ENCODE measurements around the gene IL3RA.
"Not testable (repeated sequence)": the region's sequence is repeated elsewhere in the genome, so short reads cannot be mapped to it uniquely, and the experiment has no call there.

Gene IL3RA

DNA sequence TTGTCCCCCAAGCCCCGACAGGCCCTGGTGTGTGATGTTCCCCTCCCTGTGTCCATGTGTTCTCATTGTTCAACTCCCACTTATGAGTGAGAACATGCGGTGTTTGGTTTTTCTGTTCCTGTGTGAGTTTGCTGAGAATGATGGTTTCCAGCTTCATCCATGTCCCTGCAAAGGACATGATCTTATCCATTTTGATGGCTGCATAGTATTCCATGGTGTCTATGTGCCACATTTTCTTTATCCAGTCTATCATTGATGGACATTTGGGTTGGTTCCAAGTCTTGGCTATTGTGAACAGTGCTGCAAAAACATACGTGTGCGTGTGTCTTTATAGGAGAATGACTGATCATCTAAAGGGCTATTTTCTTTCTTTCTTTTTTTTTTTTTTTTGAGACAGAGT is 4.2 kb upstream of the IL3RA start:
- DNase-seq: not testable (repeated sequence)

- no peak for DNase-seq
These were observed 1.7 kb upstream of the IL3RA start for GRCh38 chrX:1334854-1335253.

GRCh38 chrX:1336948-1337779 is 579 bp downstream of the IL3RA start:
- DNase-seq: no peak

- no peak for DNase-seq
These were observed 5.1 kb downstream of the IL3RA start for GRCh38 chrX:1341545-1342184.

GRCh38 chrX:1349606-1350005 is 13.0 kb downstream of the IL3RA start:
- DNase-seq: not testable (repeated sequence)

- no peak for DNase-seq
These were observed 15.6 kb downstream of the IL3RA start for GRCh38 chrX:1351981-1352714.

DNA sequence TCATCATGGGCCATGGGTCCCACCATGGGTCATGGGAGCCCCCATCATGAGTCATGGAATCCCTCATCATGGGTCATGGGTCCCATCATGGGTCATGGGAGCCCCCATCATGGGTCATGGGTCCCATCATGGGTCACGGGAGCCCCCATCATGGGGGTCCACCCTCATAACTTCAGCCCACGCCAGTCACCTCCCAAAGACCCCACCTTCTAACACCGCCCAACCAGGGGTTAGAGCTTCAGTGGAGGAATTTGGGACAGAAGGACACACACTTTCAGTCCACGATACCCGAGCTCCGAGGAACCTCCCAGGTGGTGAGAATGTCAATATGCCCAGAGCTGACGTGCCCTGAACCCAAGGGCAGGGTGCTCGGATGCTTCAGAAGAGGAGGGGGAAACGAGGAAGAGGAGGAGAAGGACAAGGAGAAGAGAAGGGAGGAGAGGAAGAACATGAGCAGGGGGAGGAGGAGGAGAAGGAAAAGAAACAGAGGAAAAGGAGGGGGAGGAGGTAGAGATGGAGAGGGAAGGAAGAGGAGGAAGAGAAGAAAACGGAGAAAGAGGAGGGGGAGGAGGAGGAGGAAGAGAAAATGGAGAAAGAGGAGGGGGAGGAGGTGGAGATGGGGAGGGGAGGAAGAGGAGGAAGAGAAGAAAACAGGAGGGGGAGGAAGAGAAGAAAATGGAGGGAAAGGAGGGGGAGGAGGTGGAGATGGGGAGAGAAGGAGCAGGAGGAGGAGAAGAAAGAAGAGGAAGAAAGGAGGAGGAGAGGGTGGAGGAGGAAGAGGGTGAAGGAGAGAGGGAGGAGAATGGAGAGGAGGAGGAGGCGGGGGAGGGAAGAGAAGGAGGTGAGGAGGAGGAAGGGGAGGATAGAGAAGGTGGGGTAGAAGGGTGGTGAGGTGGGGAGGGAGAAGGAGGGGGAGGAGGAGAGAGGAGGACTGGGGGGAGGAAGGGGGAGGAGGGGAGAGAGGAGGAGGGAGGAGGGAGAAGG is 17.7 kb downstream of the IL3RA start:
- DNase-seq: no peak

- no peak for DNase-seq
These were observed 18.8 kb downstream of the IL3RA start for GRCh38 chrX:1355131-1356046.

- DNase-seq: no peak
These were observed 21.4 kb downstream of the IL3RA start for GRCh38 chrX:1357993-1358392.

GRCh38 chrX:1358793-1359476 is 22.4 kb downstream of the IL3RA start:
- DNase-seq: no peak

GRCh38 chrX:1359477-1359873 is 22.9 kb downstream of the IL3RA start:
- no peak for DNase-seq

- no peak for DNase-seq
These were observed 23.6 kb downstream of the IL3RA start for GRCh38 chrX:1360171-1360570.

DNA sequence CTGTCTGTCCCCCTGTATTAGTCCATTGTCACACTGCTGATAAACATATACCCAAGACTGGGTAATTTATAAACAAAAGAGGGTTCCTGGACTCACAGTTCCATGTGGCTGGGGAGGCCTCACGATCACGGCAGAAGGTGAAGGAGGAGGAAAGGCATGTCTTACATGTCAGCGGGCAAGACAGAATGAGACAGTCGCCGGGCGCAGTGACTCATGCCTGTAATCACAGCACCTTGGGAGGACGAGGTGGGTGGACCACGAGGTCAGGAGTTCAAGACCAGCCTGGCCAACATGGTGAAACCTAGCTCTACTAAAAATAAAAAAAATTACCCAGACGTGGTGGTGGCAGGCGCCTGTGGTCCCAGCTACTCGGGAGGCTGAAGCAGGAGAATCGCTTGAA is 24.7 kb downstream of the IL3RA start:
- DNase-seq: no peak

DNA sequence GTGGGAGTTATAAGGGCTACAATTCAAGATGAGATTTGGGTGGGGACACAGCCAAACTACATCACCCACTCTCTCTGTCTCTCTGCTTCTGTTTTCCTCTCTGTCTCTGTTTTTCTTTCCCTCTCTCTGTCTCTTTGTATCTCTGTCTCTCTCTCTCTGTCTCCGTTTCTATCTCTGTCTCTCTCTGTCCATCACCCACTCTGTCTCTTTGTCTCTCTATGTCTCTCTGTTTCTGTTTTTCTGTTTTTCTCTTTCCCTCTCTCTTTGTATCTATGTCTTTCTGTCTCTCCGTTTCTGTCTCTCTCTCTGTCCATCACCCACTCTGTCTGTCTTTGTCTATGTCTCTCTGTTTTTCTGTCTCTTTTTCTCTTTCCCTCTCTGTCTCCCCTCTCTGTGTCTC is 25.3 kb downstream of the IL3RA start:
- DNase-seq: no peak

DNA sequence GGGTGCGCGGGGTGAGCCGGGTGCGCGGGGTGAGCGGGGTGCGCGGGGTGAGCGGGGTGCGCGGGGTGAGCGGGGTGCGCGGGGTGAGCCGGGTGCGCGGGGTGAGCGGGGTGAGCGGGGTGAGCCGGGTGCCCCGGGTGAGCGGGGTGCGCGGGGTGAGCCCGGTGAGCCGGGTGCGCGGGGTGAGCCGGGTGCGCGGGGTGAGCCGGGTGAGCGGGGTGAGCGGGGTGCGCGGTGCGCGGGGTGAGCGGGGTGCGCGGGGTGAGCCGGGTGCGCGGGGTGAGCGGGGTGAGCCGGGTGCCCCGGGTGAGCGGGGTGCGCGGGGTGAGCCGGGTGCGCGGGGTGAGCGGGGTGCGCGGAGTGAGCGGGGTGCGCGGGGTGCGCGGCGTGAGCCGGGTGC is 29.8 kb downstream of the IL3RA start:
- DNase-seq: not testable (repeated sequence)

DNA sequence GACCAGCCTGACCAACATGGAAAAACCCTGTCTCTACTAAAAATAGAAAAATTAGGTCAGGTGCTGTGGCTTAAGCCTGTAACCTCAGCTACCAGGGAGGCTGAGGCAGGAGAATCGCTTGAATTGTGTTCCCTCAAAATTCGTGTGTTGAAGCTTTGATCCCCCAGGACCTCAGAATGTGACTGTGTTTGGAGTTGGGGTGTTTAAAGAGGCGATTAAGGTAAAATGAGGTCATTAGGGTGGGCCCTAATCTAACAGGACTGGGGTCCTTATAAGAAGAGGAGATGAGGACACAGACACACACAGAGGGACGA is 31.8 kb downstream of the IL3RA start:
- DNase-seq: no peak

DNA sequence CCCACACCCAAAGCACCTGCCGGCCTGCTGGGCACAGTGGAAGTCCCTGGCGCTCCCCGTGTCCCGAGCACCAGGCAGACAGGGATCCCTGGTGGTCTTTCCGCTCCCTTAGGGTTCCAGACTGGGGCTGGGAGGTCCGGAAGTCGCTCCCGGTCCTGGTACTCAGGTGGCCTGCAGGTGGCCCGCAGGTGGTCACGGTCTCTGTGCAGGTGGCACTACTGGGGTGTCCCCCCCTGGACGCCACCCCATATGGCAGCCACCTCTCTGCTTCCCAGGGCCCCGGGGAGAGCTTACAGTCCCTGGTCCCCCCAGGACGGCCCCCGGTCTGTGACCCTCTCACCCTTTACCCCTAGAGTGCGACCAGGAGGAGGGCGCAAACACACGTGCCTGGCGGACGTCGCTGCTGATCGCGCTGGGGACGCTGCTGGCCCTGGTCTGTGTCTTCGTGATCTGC is 41.7 kb downstream of the IL3RA start:
- no peak for DNase-seq

GRCh38 chrX:1380672-1381233 is 44.2 kb downstream of the IL3RA start:
- DNase-seq: no peak

DNA sequence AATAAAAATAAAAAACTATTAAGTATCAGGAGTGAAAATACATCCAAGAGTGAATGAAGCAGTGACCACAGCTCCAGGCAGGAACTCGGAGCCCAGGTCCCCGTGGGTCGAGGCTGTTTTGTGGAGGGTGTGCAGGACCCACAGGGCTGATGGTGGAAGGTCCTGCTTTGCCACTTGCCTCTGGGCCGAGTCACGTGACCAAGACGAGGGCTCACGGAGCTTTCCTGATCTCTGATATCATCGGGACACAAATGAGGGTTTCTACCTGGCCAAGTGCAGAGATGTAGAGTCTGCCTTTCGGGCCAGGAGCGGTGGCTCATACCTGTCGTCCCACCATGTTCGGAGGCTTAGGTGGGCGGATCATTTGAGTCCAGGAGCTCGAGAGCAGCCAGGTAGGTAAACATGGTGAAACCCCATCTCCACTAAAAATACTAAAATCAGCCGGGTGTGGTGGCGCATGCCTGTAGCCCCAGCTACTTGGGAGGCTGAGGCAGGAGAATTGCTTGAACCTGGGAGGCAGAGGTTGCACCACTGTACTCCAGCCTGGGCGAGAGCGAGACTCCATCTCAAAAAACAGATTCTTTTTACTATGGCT is 48.2 kb downstream of the IL3RA start:
- no peak for DNase-seq
